Measurements from ENCODE around the gene HNRNPA1.

DNA sequence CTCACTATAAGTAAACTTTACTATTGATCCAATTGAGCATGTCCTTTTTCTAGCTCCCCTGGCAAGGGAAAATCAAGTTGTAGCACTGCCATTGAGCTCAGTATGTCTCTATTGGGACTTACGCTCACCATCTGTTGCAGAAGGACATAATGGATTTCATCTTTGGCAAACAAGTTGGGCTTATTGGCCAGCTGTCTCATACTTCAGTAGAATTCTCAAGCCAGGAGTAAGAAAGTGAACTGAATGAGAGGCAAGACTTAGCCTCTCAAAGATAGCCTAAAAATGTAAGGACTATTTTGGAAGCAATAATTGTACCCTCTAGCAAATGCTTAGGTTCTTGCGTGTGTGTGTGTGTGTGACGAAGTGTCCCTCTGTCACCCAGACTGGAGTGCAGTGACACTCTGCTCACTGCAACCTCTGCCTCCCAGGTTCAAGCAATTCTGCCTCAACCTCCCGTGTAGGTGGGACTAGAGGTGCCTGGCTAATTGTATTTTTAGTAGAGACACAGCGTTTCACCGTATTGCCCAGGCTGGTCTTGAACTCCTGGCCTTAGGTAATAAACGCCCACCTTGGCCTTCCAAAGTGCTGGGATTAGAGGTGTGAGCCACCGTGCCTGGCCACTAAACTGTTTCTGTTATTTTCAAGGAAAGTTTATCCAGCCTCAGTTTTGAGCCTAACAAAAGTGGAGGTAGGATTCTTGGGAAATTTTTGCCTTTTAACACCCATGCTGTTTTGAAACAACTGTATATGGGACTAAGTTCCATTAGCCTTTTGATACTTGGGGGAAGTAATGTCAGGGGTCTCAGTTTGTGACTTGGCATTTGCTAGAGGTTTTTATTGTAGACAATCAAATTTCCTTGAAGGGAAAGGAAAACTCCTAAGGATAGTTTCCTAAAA, 7.0 kb downstream of the HNRNPA1 start:
- TF ChIP-seq, protein P1, sequence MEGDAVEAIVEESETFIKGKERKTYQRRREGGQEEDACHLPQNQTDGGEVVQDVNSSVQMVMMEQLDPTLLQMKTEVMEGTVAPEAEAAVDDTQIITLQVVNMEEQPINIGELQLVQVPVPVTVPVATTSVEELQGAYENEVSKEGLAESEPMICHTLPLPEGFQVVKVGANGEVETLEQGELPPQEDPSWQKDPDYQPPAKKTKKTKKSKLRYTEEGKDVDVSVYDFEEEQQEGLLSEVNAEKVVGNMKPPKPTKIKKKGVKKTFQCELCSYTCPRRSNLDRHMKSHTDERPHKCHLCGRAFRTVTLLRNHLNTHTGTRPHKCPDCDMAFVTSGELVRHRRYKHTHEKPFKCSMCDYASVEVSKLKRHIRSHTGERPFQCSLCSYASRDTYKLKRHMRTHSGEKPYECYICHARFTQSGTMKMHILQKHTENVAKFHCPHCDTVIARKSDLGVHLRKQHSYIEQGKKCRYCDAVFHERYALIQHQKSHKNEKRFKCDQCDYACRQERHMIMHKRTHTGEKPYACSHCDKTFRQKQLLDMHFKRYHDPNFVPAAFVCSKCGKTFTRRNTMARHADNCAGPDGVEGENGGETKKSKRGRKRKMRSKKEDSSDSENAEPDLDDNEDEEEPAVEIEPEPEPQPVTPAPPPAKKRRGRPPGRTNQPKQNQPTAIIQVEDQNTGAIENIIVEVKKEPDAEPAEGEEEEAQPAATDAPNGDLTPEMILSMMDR (IDR thresholded peaks at IDR 0.05) = no peak
- no peak for TF ChIP-seq EZH2 (IDR thresholded peaks at IDR 0.05; ENCODE audit: borderline replicate concordance, insufficient read depth, low read depth, low read length, poor library complexity, severe bottlenecking)
